ENCODE results near the gene STX18.

The STX18 gene

GRCh38 chr4:4421356-4421755 is 120.5 kb downstream of the STX18 start:
- POLR2A ChIA-PET: no interaction called here
- CTCF ChIA-PET: interaction anchor here (1.3 to 2.4 kb wide), 2 partner anchors 10 to 12 kb away, joined by 6 to 12 read pairs; no protein-coding TSS in a partner anchor
- TF ChIP-seq CTCF (IDR thresholded peaks at IDR 0.05; ENCODE audit: control extremely low read depth, extremely low read depth, low read depth, missing control alignments): no peak
- DNase-seq (ENCODE audit: extremely low spot score): no peak

- no peak for DNase-seq (ENCODE audit: extremely low spot score)
- no peak for TF ChIP-seq CTCF (IDR thresholded peaks at IDR 0.05; ENCODE audit: control extremely low read depth, extremely low read depth, low read depth, missing control alignments)
- ChIA-PET CTCF (interaction anchor here (0.9 to 2.4 kb wide), 3 partner anchors 11 to 66 kb away, joined by 3 to 12 read pairs (median 3); no protein-coding TSS in a partner anchor), POLR2A (no interaction called here)
Observed at GRCh38 chr4:4420421-4420820, 121.4 kb downstream of the STX18 start.

- no peak for DNase-seq (ENCODE audit: extremely low spot score)
- TF ChIP-seq CTCF (IDR thresholded peaks at IDR 0.05; ENCODE audit: control extremely low read depth, extremely low read depth, low read depth, missing control alignments): no peak
- ChIA-PET POLR2A (no interaction called here), CTCF (interaction anchor here (0.9 to 2.4 kb wide), 4 partner anchors 9 to 66 kb away, joined by 3 to 12 read pairs (median 3); no protein-coding TSS in a partner anchor)
Observed at GRCh38 chr4:4419896-4420295, 122.0 kb downstream of the STX18 start.

GRCh38 chr4:4418676-4419390 is 123.0 kb downstream of the STX18 start:
- ChIA-PET CTCF (interaction anchor here (1.0 to 3.5 kb wide), 3 partner anchors 10 to 12 kb away, joined by 3 to 15 read pairs (median 3); no protein-coding TSS in a partner anchor), POLR2A (no interaction called here)
- DNase-seq (ENCODE audit: extremely low spot score): no peak
- no peak for TF ChIP-seq CTCF (IDR thresholded peaks at IDR 0.05; ENCODE audit: control extremely low read depth, extremely low read depth, low read depth, missing control alignments)

- ChIA-PET POLR2A (no interaction called here), CTCF (interaction anchor here (1.0 to 3.5 kb wide), 2 partner anchors 13 to 23 kb away, joined by 3 to 15 read pairs; no protein-coding TSS in a partner anchor)
- no peak for TF ChIP-seq CTCF (IDR thresholded peaks at IDR 0.05; ENCODE audit: control extremely low read depth, extremely low read depth, low read depth, missing control alignments)
- no peak for DNase-seq (ENCODE audit: extremely low spot score)
Observed at GRCh38 chr4:4417886-4418285, 124.0 kb downstream of the STX18 start.

GRCh38 chr4:4416981-4417380 is 124.9 kb downstream of the STX18 start:
- DNase-seq (ENCODE audit: extremely low spot score): no peak
- no peak for TF ChIP-seq CTCF (IDR thresholded peaks at IDR 0.05; ENCODE audit: control extremely low read depth, extremely low read depth, low read depth, missing control alignments)
- CTCF ChIA-PET: interaction anchor here (1.0 to 3.5 kb wide), 2 partner anchors 14 to 22 kb away, joined by 3 to 15 read pairs; no protein-coding TSS in a partner anchor
- POLR2A ChIA-PET: no interaction called here
